Body of pancreas (tissue), 4 donors: ENCODE measurements around the gene FGF8.

ENCODE experiments used
- POLR2A ChIP-seq, 3 donors: fragments of 450-650 bp; IDR thresholded peaks; one replicate each; pipeline ENCODE4 v1.6.1; 2016; ENCODE audit warnings: antibody characterized with exemption in 3 of 3, mild to moderate bottlenecking in 2 of 3
- TF ChIP-seq, protein P1 (sequence below), 7 experiments: fragments of 450-650 bp in 4 of 7; fragments of 200-600 bp in 3 of 7; sonication (generic) in 3 of 7; IDR thresholded peaks; one replicate each; pipeline ENCODE4 v1.5.1; 2016 to 2019; ENCODE audit warnings: antibody characterized with exemption in 7 of 7

DNA sequence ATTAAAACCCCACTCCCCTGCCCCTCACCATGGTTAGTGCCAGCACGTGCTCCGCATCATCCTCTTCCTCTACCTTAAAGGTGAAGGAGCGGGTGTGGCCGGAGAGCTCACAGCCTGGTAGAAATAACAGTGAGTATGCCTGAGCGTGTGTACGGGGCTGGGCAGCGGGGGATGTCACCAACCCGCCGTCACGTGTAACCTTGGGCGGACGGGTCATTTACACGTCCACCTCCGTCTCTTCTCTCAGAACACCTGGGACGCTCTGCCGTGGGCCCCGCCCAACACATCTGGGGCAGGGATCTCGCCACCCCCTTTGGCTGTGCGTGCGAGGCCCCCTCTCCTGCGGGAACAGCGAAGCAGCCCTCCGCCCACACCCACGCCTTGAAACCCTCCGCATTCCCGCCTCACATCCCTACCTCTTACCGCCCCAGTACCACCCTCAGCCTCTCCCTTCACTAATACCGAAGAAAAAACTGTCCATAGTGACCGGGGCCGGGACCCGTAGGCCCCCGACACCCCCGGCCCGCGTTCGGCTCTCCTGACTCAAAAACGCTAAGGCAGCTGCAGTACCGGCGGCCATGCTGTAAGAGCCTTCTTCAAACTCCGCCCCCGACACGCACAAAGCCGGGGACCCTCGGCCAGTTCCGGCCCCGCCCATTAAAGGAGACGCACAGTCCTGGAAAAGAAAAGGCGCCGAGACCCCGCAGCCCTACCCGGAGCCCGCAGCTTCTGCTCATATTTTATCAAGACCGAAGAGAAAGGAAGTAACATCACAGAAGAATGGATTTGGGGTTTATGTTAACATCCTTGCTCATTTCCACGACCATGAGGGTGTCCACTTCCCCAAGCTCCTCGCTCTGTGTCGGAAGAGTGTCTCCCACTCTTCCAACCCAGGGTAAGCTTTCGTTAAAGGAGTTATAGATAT lies 7.2 kb upstream of the FGF8 start, which contains the start of gene NPM3:
- TF ChIP-seq, protein P1, sequence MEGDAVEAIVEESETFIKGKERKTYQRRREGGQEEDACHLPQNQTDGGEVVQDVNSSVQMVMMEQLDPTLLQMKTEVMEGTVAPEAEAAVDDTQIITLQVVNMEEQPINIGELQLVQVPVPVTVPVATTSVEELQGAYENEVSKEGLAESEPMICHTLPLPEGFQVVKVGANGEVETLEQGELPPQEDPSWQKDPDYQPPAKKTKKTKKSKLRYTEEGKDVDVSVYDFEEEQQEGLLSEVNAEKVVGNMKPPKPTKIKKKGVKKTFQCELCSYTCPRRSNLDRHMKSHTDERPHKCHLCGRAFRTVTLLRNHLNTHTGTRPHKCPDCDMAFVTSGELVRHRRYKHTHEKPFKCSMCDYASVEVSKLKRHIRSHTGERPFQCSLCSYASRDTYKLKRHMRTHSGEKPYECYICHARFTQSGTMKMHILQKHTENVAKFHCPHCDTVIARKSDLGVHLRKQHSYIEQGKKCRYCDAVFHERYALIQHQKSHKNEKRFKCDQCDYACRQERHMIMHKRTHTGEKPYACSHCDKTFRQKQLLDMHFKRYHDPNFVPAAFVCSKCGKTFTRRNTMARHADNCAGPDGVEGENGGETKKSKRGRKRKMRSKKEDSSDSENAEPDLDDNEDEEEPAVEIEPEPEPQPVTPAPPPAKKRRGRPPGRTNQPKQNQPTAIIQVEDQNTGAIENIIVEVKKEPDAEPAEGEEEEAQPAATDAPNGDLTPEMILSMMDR (IDR thresholded peaks at IDR 0.05), result no peak
- TF ChIP-seq POLR2A (IDR thresholded peaks at IDR 0.05), result peak in 2 of 3 donors; percentile 48 to 57
